ENCODE data around the gene SLC35E2B. TPM values are rescaled to one million over a fixed set of nuclear protein-coding genes. Genes with fewer than 3 reads are reported as not detected.
"Not testable (repeated sequence)": the region's sequence is repeated elsewhere in the genome, so short reads cannot be mapped to it uniquely, and the experiment has no call there.

The SLC35E2B gene
- total RNA-seq, 1 experiment from 2014 or later = 41.7 TPM

- Histone ChIP-seq H3K23ac (ENCODE audit: insufficient read length, low read depth, low read length) (no peak overlapping the region), H3K14ac (ENCODE audit: insufficient read depth, low read length) (no peak overlapping the region)
- no peak overlapping the region for H3K4me3 Mint-ChIP-seq
These were observed 28.6 kb upstream of the SLC35E2B start for GRCh38 chr1:1721201-1721600.

GRCh38 chr1:1715109-1715883, 22.7 kb upstream of the SLC35E2B start:
- H3K9me3 ChIP-seq (ENCODE audit: control insufficient read depth, low read depth, low read length); H2BK120ac ChIP-seq (ENCODE audit: low read depth, low read length, poor library complexity, severe bottlenecking); H2BK20ac ChIP-seq (ENCODE audit: low read depth, low read length, poor library complexity, severe bottlenecking); H3K27me3 ChIP-seq (ENCODE audit: insufficient read depth, low read length); H3K23ac ChIP-seq (ENCODE audit: insufficient read length, low read depth, low read length); H2AFZ ChIP-seq (ENCODE audit: low read length); H3K14ac ChIP-seq (ENCODE audit: insufficient read depth, low read length); H3K18ac ChIP-seq (ENCODE audit: insufficient read length, low read depth, low read length); H3K4me2 ChIP-seq (ENCODE audit: insufficient read depth, insufficient read length, low read length); H2BK12ac ChIP-seq (ENCODE audit: insufficient read length, low read depth, low read length); H3K9ac ChIP-seq (ENCODE audit: extremely low read depth, insufficient read length, low read length); H4K91ac ChIP-seq (ENCODE audit: insufficient read length, low read depth, low read length); H3K4me1 Mint-ChIP-seq; H3K79me1 ChIP-seq (ENCODE audit: insufficient read depth, low read depth, low read length, poor library complexity, severe bottlenecking); H3K4ac ChIP-seq (ENCODE audit: low read depth, low read length); DNase-seq; H3T11ph ChIP-seq (ENCODE audit: low read length); H3K56ac ChIP-seq (ENCODE audit: insufficient read length, low read depth, low read length); H3K4me3 Mint-ChIP-seq; H2BK5ac ChIP-seq (ENCODE audit: insufficient read length, low read length); H3K27ac Mint-ChIP-seq; H2AK5ac ChIP-seq (ENCODE audit: insufficient read length, low read length); H3K27ac ChIP-seq (ENCODE audit: insufficient read length, low read depth, low read length); H4K5ac ChIP-seq (ENCODE audit: insufficient read length, low read depth, low read length); H4K20me1 ChIP-seq (ENCODE audit: control insufficient read depth, insufficient read depth, insufficient read length); H3K79me2 ChIP-seq (ENCODE audit: insufficient read depth, low read length); H3K27me3 Mint-ChIP-seq (ENCODE audit: low read depth); H4K8ac ChIP-seq (replicated peaks; ENCODE audit: insufficient read length, low read depth, low read length); H2BK15ac ChIP-seq (ENCODE audit: low read depth, low read length); H3K9me3 Mint-ChIP-seq; H3K23me2 ChIP-seq (ENCODE audit: insufficient read length, low read depth, low read length, poor library complexity, severe bottlenecking); H3K4me1 ChIP-seq (ENCODE audit: insufficient read depth, low read length): not testable (repeated sequence)
- peaks cover 17 to 45% (median 25%) of the 10 kb centered on the region in 3 experiments; a peak in 6 of 7 replicates for H3K36me3 Mint-ChIP-seq (ENCODE audit: insufficient read depth in 1 of 3, low read depth in 3 of 3)
- no CpG with 5 or more reads among the region's 18 CpGs for WGBS (ENCODE audit: extremely low coverage, insufficient read length, low lambda C conversion rate)

More at GRCh38 chr1:1721201-1721600, 28.6 kb upstream of the SLC35E2B start:
- H3K4me1 ChIP-seq (ENCODE audit: insufficient read depth, low read length) = no peaks in the 10 kb centered on the region
- H3T11ph ChIP-seq (ENCODE audit: low read length) = no peak overlapping the region
- H3K9me3 ChIP-seq (ENCODE audit: control insufficient read depth, low read depth, low read length) = no peaks in the 10 kb centered on the region
- no peak overlapping the region for H2AFZ ChIP-seq (ENCODE audit: low read length)
- no peak for TF ChIP-seq CTCF (conservative IDR thresholded peaks at IDR 0.05)
- peaks cover 16 to 46% (median 23%) of the 10 kb centered on the region in 3 experiments; a peak in 6 of 7 replicates for H3K36me3 Mint-ChIP-seq (ENCODE audit: insufficient read depth in 1 of 3, low read depth in 3 of 3)
- H2BK20ac ChIP-seq (ENCODE audit: low read depth, low read length, poor library complexity, severe bottlenecking) = no peak overlapping the region
- H3K18ac ChIP-seq (ENCODE audit: insufficient read length, low read depth, low read length) = no peak overlapping the region
- no peak overlapping the region for H2BK12ac ChIP-seq (ENCODE audit: insufficient read length, low read depth, low read length)
- H3K9me3 Mint-ChIP-seq = no peaks in the 10 kb centered on the region
- no peak overlapping the region for H4K5ac ChIP-seq (ENCODE audit: insufficient read length, low read depth, low read length)
- H3K9ac ChIP-seq (ENCODE audit: extremely low read depth, insufficient read length, low read length) = no peak overlapping the region
- no peaks in the 10 kb centered on the region for H3K23me2 ChIP-seq (ENCODE audit: insufficient read length, low read depth, low read length, poor library complexity, severe bottlenecking)
- no peak overlapping the region for H3K4me2 ChIP-seq (ENCODE audit: insufficient read depth, insufficient read length, low read length)
- no peak for DNase-seq
- no peaks in the 10 kb centered on the region for H3K4me1 Mint-ChIP-seq
- no CpG with 5 or more reads among the region's 7 CpGs for WGBS (ENCODE audit: extremely low coverage, insufficient read length, low lambda C conversion rate)
- no peak overlapping the region for H2BK5ac ChIP-seq (ENCODE audit: insufficient read length, low read length)
- H3K27me3 Mint-ChIP-seq (ENCODE audit: low read depth) = no peaks in the 10 kb centered on the region
- no peaks in the 10 kb centered on the region for H3K79me2 ChIP-seq (ENCODE audit: insufficient read depth, low read length)
- H3K56ac ChIP-seq (ENCODE audit: insufficient read length, low read depth, low read length) = no peak overlapping the region
- H4K8ac ChIP-seq (replicated peaks; ENCODE audit: insufficient read length, low read depth, low read length) = no peak overlapping the region
- H2BK15ac ChIP-seq (ENCODE audit: low read depth, low read length) = no peak overlapping the region
- no peak overlapping the region; a peak in 1 of 7 replicates for H3K27ac Mint-ChIP-seq
- no peak overlapping the region for H4K91ac ChIP-seq (ENCODE audit: insufficient read length, low read depth, low read length)
- no peak overlapping the region for H3K27ac ChIP-seq (ENCODE audit: insufficient read length, low read depth, low read length)
- H3K27me3 ChIP-seq (ENCODE audit: insufficient read depth, low read length) = no peaks in the 10 kb centered on the region
- H2BK120ac ChIP-seq (ENCODE audit: low read depth, low read length, poor library complexity, severe bottlenecking) = no peak overlapping the region
- H2AK5ac ChIP-seq (ENCODE audit: insufficient read length, low read length) = no peak overlapping the region
- no peaks in the 10 kb centered on the region for H3K79me1 ChIP-seq (ENCODE audit: insufficient read depth, low read depth, low read length, poor library complexity, severe bottlenecking)
- H4K20me1 ChIP-seq (ENCODE audit: control insufficient read depth, insufficient read depth, insufficient read length) = no peaks in the 10 kb centered on the region
- H3K4ac ChIP-seq (ENCODE audit: low read depth, low read length) = no peak overlapping the region
